Adrenal gland (tissue), 5 donors: Measurements from ENCODE around the gene ERICH6B.

Source experiments
- POLR2A ChIP-seq, 2 donors: fragments of 450-650 bp; IDR thresholded peaks; one replicate each; pipeline ENCODE4 v1.6.1; 2017; ENCODE audit warnings: antibody characterized with exemption in 2 of 2, mild to moderate bottlenecking in 2 of 2, moderate library complexity in 1 of 2
- TF ChIP-seq, protein P1 (sequence below), 6 experiments: fragments of 450-650 bp in 4 of 6; fragments of 200-600 bp in 2 of 6; sonication (generic) in 1 of 6; IDR thresholded peaks; 1 replicate in 5 of 6; 2 replicates in 1 of 6; pipeline versions ENCODE4 v1.5.1 to v1.8.0; 2016 to 2021; ENCODE audit warnings: antibody characterized with exemption in 6 of 6, mild to moderate bottlenecking in 2 of 6, moderate library complexity in 1 of 6
- donor health status: DM: no; HTN: no; CAD: no.

DNA sequence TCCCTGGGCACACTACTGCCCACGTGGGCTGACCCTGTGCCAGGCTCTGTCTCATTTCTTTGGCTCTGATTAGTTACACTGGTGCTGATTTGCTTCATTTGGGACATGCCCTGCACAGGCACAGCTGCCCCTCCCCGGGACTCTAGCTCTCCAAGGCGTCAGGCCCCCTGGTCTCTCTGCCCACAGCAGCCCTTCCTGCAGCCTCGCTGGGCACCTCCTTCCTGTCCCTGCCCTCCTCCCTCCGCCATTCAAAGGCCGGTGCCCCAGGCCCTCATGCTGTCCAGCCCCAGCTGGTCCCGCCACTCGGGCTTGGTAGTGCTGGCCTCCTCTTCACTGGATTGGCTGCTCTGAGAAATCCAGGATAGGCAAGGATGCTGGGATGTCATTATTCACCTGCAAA lies 73.1 kb downstream of the ERICH6B start:
- TF ChIP-seq, protein P1, sequence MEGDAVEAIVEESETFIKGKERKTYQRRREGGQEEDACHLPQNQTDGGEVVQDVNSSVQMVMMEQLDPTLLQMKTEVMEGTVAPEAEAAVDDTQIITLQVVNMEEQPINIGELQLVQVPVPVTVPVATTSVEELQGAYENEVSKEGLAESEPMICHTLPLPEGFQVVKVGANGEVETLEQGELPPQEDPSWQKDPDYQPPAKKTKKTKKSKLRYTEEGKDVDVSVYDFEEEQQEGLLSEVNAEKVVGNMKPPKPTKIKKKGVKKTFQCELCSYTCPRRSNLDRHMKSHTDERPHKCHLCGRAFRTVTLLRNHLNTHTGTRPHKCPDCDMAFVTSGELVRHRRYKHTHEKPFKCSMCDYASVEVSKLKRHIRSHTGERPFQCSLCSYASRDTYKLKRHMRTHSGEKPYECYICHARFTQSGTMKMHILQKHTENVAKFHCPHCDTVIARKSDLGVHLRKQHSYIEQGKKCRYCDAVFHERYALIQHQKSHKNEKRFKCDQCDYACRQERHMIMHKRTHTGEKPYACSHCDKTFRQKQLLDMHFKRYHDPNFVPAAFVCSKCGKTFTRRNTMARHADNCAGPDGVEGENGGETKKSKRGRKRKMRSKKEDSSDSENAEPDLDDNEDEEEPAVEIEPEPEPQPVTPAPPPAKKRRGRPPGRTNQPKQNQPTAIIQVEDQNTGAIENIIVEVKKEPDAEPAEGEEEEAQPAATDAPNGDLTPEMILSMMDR (IDR thresholded peaks at IDR 0.05), result no peak
- TF ChIP-seq POLR2A (IDR thresholded peaks at IDR 0.05), result no peak
